ENCODE results near the gene DGCR2.
"Not testable (repeated sequence)": the region's sequence is repeated elsewhere in the genome, so short reads cannot be mapped to it uniquely, and the experiment has no call there.

Gene DGCR2

GRCh38 chr22:19027371-19028059, 94.7 kb downstream of the DGCR2 start:
- not testable (repeated sequence) for H3K4me3 ChIP-seq (replicated peaks; ENCODE audit: low read depth, low read length); DNase-seq (ENCODE audit: low read depth)

- not testable (repeated sequence) for H3K4me3 ChIP-seq (replicated peaks; ENCODE audit: low read depth, low read length); DNase-seq (ENCODE audit: low read depth)
These were observed 96.1 kb downstream of the DGCR2 start for GRCh38 chr22:19026080-19026479.

DNA sequence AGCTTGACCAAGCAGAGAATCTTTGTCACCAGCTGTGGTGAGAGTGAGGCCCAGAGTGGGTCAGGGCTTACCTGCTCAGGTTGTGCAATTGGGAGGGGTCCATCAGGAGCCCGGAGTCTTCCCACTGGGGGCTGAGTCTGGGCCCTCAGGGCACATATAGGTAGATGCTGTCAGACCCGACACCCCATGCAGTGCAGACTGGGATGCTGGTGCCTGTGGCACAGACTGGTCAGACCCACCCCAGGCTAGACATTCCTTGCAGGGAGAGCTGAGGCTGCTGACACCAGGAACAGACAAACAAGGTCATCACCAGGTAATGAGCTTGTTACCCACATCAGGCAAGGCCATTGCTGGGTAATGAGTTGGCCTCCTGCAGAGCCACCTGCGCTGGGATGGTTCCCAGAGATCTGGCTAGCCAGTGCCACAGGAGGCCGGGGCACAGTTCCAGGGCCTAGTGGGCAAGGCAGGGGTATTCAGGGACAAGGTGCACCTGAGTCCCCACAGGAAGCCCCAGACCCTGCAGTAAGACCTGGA, 97.2 kb downstream of the DGCR2 start:
- not testable (repeated sequence) for DNase-seq (ENCODE audit: low read depth); H3K4me3 ChIP-seq (replicated peaks; ENCODE audit: low read depth, low read length)

DNA sequence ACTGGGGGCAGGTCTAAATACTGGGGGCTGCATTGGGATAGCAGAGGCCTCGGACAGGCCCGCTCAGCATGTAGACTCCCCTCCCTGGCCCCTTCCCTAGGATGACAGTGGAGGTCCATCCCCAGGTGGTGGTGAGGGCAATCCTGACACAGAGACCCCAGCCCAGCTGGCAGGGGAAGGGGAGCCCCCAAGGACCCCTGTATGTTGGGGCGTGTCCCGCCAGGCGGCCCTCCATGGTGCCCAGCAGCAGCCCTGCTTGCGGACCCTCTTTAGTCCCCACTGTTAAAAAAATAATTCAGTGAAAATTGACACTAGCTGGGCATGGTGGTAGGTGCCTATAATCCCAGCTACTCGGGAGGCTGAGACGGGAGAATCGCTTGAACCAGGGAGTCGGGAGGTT, 98.3 kb downstream of the DGCR2 start:
- not testable (repeated sequence) for H3K4me3 ChIP-seq (replicated peaks; ENCODE audit: low read depth, low read length)

GRCh38 chr22:19022755-19023154, 99.5 kb downstream of the DGCR2 start:
- H3K4me3 ChIP-seq (replicated peaks; ENCODE audit: low read depth, low read length): no peak overlapping the region
- no peak for TF ChIP-seq CTCF (IDR thresholded peaks at IDR 0.05; ENCODE audit: low read length, missing control alignments)
- DNase-seq (ENCODE audit: low read depth): no peak

More for the DNA sequence above, 98.3 kb downstream of the DGCR2 start:
- DNase-seq (ENCODE audit: low read depth): not testable (repeated sequence)

DNA sequence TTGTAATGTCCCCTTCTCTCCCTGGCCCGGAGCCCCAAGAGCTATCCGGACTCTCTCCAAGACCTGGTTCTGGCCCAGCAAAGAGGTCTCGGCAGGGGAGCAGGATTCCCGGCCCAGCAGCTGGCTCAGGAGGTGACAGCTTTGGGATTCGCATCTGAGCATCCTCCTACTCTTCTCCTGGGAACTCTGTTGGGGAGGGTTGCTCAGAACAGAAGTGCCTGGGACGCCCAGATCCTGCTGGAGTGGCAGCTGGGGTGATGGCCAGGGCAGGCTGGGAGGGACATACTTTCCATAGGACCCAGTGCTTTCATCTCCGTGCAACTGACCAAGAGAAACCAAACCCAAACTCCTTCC, 102.6 kb downstream of the DGCR2 start:
- no peak overlapping the region for H3K4me3 ChIP-seq (replicated peaks; ENCODE audit: low read depth, low read length)
- no peak for TF ChIP-seq CTCF (IDR thresholded peaks at IDR 0.05; ENCODE audit: low read length, missing control alignments)

GRCh38 chr22:19019029-19019678, 103.1 kb downstream of the DGCR2 start:
- H3K4me3 ChIP-seq (replicated peaks; ENCODE audit: low read depth, low read length): no peak overlapping the region
- DNase-seq (ENCODE audit: low read depth): no peak
- no peak for TF ChIP-seq CTCF (IDR thresholded peaks at IDR 0.05; ENCODE audit: low read length, missing control alignments)

More for the DNA sequence above, 102.6 kb downstream of the DGCR2 start:
- no peak for DNase-seq (ENCODE audit: low read depth)

- no peak overlapping the region for H3K4me3 ChIP-seq (replicated peaks; ENCODE audit: low read depth, low read length)
- no peak for TF ChIP-seq CTCF (IDR thresholded peaks at IDR 0.05; ENCODE audit: low read length, missing control alignments)
- DNase-seq (ENCODE audit: low read depth): no peak
These were observed 104.0 kb downstream of the DGCR2 start for GRCh38 chr22:19018256-19018655.

- DNase-seq (ENCODE audit: low read depth): no peak
- TF ChIP-seq CTCF (IDR thresholded peaks at IDR 0.05; ENCODE audit: low read length, missing control alignments): no peak
- no peak overlapping the region for H3K4me3 ChIP-seq (replicated peaks; ENCODE audit: low read depth, low read length)
These were observed 106.0 kb downstream of the DGCR2 start for GRCh38 chr22:19016081-19016766.
